HFFc6 (cell line): ENCODE measurements around the gene SHTN1. TPM values are rescaled to one million over a fixed set of nuclear protein-coding genes. Genes with fewer than 3 reads are reported as not detected.
A peak's percentile ranks its signal among the peaks of the same experiment; 100 is the strongest.

ENCODE experiments used
- DNase-seq: peaks from one replicate; pipeline ENCODE4 v3.0.0-alpha.2; 2018
- H3K27ac Mint-ChIP-seq: 2 replicates; pipeline ENCODE4 v1.8.0; 2020; ENCODE audit warnings: mild to moderate bottlenecking, mixed read lengths
- H3K27me3 Mint-ChIP-seq: 2 replicates; pipeline ENCODE4 v1.8.0; 2021; ENCODE audit warnings: mild to moderate bottlenecking, moderate library complexity, mixed read lengths; ENCODE audit not compliant: insufficient read depth
- H3K36me3 Mint-ChIP-seq: 2 replicates; pipeline ENCODE4 v1.8.0; 2021; ENCODE audit warnings: low read depth, mixed read lengths
- H3K4me1 Mint-ChIP-seq: 2 replicates; pipeline ENCODE4 v1.8.0; 2020; ENCODE audit warnings: low read depth, mixed read lengths
- H3K4me3 Mint-ChIP-seq: 2 replicates; pipeline ENCODE4 v1.8.0; 2020; ENCODE audit warnings: mild to moderate bottlenecking, moderate library complexity, mixed read lengths
- H3K9me3 Mint-ChIP-seq: 2 replicates; pipeline ENCODE4 v1.8.0; 2020; ENCODE audit warnings: mild to moderate bottlenecking, mixed read lengths
- CTCF ChIP-seq: fragments of 200-600 bp; sonication (generic); IDR thresholded peaks from 2 replicates; pipeline ENCODE4 v1.5.0; 2021; ENCODE audit warnings: antibody characterized with exemption, mild to moderate bottlenecking
- total RNA-seq, 6 experiments: library from RNA; stranded (reverse); fragmentation: NEBNext Ultra II Directional; extraction: Animal tissue kit (Norgen Biotek cat#: 25700); gene quantifications; 2 replicates in 1 of 6; 3 replicates in 5 of 6; pipeline ENCODE4 v1.2.3, GENCODE V29; 2021

SHTN1 gene
- total RNA-seq, 6 experiments from 2014 or later: 3.4 to 6.2 (median 5.2) TPM

GRCh38 chr10:117007080-117007479 is 2.1 kb upstream of the SHTN1 start:
- TF ChIP-seq CTCF: no peak
- DNase-seq: peak; percentile 87
- H3K36me3 Mint-ChIP-seq: peaks cover 5% of the 10 kb centered on the region; the same call in 1 of the 2 replicates
- H3K4me1 Mint-ChIP-seq: peaks cover 24% of the 10 kb centered on the region
- peaks cover 15% of the 10 kb centered on the region for H3K9me3 Mint-ChIP-seq
- no peaks in the 10 kb centered on the region; the same call in 1 of the 2 replicates for H3K27me3 Mint-ChIP-seq
- H3K27ac Mint-ChIP-seq: no peak overlapping the region
- no peak overlapping the region for H3K4me3 Mint-ChIP-seq

GRCh38 chr10:117005527-117006055 is 604 bp upstream of the SHTN1 start:
- peak overlapping the region; percentile 91 for H3K4me3 Mint-ChIP-seq
- no peak for DNase-seq

GRCh38 chr10:117004227-117005025 is 561 bp downstream of the SHTN1 start:
- no peak for TF ChIP-seq CTCF
- no peak for DNase-seq
- peak overlapping the region; percentile 91 for H3K4me3 Mint-ChIP-seq
- H3K27me3 Mint-ChIP-seq: no peaks in the 10 kb centered on the region; the same call in 1 of the 2 replicates
- peaks cover 24% of the 10 kb centered on the region for H3K4me1 Mint-ChIP-seq
- peak overlapping the region; percentile 82 for H3K27ac Mint-ChIP-seq
- H3K9me3 Mint-ChIP-seq: peaks cover 15% of the 10 kb centered on the region
- H3K36me3 Mint-ChIP-seq: peaks cover 5% of the 10 kb centered on the region; the same call in 1 of the 2 replicates

More at GRCh38 chr10:117005527-117006055, 604 bp upstream of the SHTN1 start:
- Mint-ChIP-seq H3K9me3 (peaks cover 15% of the 10 kb centered on the region), H3K27me3 (no peaks in the 10 kb centered on the region; the same call in 1 of the 2 replicates), H3K27ac (no peak overlapping the region), H3K36me3 (peaks cover 5% of the 10 kb centered on the region; the same call in 1 of the 2 replicates), H3K4me1 (peaks cover 24% of the 10 kb centered on the region)
- TF ChIP-seq CTCF: peak; percentile 18; the same call in 1 of the 2 replicates

GRCh38 chr10:117003336-117003735 is 1.7 kb downstream of the SHTN1 start:
- Mint-ChIP-seq H3K4me1 (peaks cover 24% of the 10 kb centered on the region), H3K27ac (peak overlapping the region; percentile 17; the same call in 1 of the 2 replicates), H3K9me3 (peaks cover 12% of the 10 kb centered on the region), H3K36me3 (peaks cover 2% of the 10 kb centered on the region; the same call in 1 of the 2 replicates), H3K27me3 (no peaks in the 10 kb centered on the region; the same call in 1 of the 2 replicates), H3K4me3 (peak overlapping the region; percentile 44)
- TF ChIP-seq CTCF: no peak
- no peak for DNase-seq

GRCh38 chr10:117002206-117002605 is 2.8 kb downstream of the SHTN1 start:
- Mint-ChIP-seq H3K36me3 (no peaks in the 10 kb centered on the region), H3K4me1 (peaks cover 24% of the 10 kb centered on the region), H3K9me3 (peaks cover 1% of the 10 kb centered on the region), H3K27me3 (no peaks in the 10 kb centered on the region; the same call in 1 of the 2 replicates), H3K27ac (no peak overlapping the region), H3K4me3 (no peak overlapping the region)
- DNase-seq: no peak
- no peak for TF ChIP-seq CTCF
